IMR-90 (cell line): ENCODE data around the gene TMED10. TPM values are rescaled to one million over a fixed set of nuclear protein-coding genes. Genes with fewer than 3 reads are reported as not detected.

Source experiments
- ATAC-seq: fragments of 200-7000 bp; cut with Tn5 transposase; 2 replicates; pipeline ENCODE4 v1.9.1; 2020; ENCODE audit warnings: low read depth, mild to moderate bottlenecking, moderate library complexity
- BruUV-seq: library from RNA; stranded (reverse); fragments of 400-500 nt; replicated peaks from 2 replicates; lab custom pipeline; 2021; lab: Mats Ljungman, UMichigan
- CTCF ChIA-PET: fragments of 300-600 bp; formaldehyde crosslinking; extraction: SDS; loops from one replicate; lab custom pipeline; 2021; ENCODE audit warnings: antibody characterized with exemption; lab: Yijun Ruan, JAX
- POLR2A ChIA-PET: fragments of 300-600 bp; sonication (Branson Sonifier 250); formaldehyde crosslinking; loops from one replicate; lab custom pipeline; 2022; ENCODE audit warnings: antibody characterized with exemption; ENCODE audit not compliant: unreplicated experiment; lab: Charles Lee
- DNase-seq: peaks from one replicate; pipeline ENCODE4 v3.0.0; 2013
- H2AFZ ChIP-seq: replicated peaks from 2 replicates; pipeline ENCODE3; 2013; ENCODE audit warnings: low read length, mild to moderate bottlenecking; ENCODE audit not compliant: poor library complexity
- H2AK5ac ChIP-seq: 2 replicates; pipeline ENCODE4 v1.6.1; 2013; ENCODE audit warnings: low read depth, low read length, inconsistent platforms
- H2AK9ac ChIP-seq: replicated peaks from 2 replicates; pipeline ENCODE3; 2013; ENCODE audit warnings: mild to moderate bottlenecking, low read depth, low read length, moderate library complexity; ENCODE audit not compliant: poor library complexity
- H2BK120ac ChIP-seq: 2 replicates; pipeline ENCODE4 v1.6.1; 2013; ENCODE audit warnings: low read depth, low read length, inconsistent platforms
- H2BK15ac ChIP-seq: 3 replicates; pipeline ENCODE4 v1.6.1; 2013; ENCODE audit warnings: low read depth, low read length, inconsistent platforms
- H2BK20ac ChIP-seq: 2 replicates; pipeline ENCODE4 v1.6.1; 2013; ENCODE audit warnings: low read depth, mild to moderate bottlenecking, inconsistent platforms, low read length, moderate library complexity
- H2BK5ac ChIP-seq: 2 replicates; pipeline ENCODE4 v1.6.1; 2013; ENCODE audit warnings: mild to moderate bottlenecking, low read depth, low read length, inconsistent platforms; ENCODE audit not compliant: poor library complexity, severe bottlenecking
- H3K14ac ChIP-seq: replicated peaks from 2 replicates; pipeline ENCODE4 v1.6.1; 2013; ENCODE audit warnings: low read depth, low read length, inconsistent platforms
- H3K18ac ChIP-seq: 2 replicates; pipeline ENCODE4 v1.6.1; 2013; ENCODE audit warnings: low read depth, low read length, control low read depth
- H3K23ac ChIP-seq: 2 replicates; pipeline ENCODE4 v1.6.1; 2013; ENCODE audit warnings: low read depth, low read length, inconsistent platforms
- H3K27ac ChIP-seq: 2 replicates; pipeline ENCODE4 v1.5.1; 2013; ENCODE audit warnings: mild to moderate bottlenecking, control low read depth, low read length; ENCODE audit not compliant: insufficient read depth
- H3K27me3 ChIP-seq: 2 replicates; pipeline ENCODE4 v1.6.1; 2013; ENCODE audit warnings: low read length; ENCODE audit not compliant: control insufficient read depth, insufficient read depth
- H3K36me3 ChIP-seq: 2 replicates; pipeline ENCODE4 v1.6.1; 2013; ENCODE audit warnings: low read length, mixed read lengths; ENCODE audit not compliant: control insufficient read depth, insufficient read depth
- H3K4ac ChIP-seq: 2 replicates; pipeline ENCODE4 v1.6.1; 2013; ENCODE audit warnings: low read depth, low read length, inconsistent platforms
- H3K4me1 ChIP-seq: 2 replicates; pipeline ENCODE4 v1.6.1; 2013; ENCODE audit warnings: low read length, mixed read lengths; ENCODE audit not compliant: control insufficient read depth, insufficient read depth
- H3K4me2 ChIP-seq: 2 replicates; pipeline ENCODE4 v1.6.1; 2013; ENCODE audit warnings: low read depth, mild to moderate bottlenecking, control low read depth, low read length, moderate library complexity
- H3K4me3 ChIP-seq: 2 replicates; pipeline ENCODE4 v1.5.1; 2013; ENCODE audit warnings: low read depth, mild to moderate bottlenecking, control low read depth, low read length, moderate library complexity; ENCODE audit not compliant: insufficient read depth
- H3K56ac ChIP-seq: 2 replicates; pipeline ENCODE4 v1.6.1; 2013; ENCODE audit warnings: low read length, inconsistent platforms; ENCODE audit not compliant: insufficient read depth; ENCODE audit errors: extremely low read depth
- H3K79me1 ChIP-seq, 2 experiments: 2 replicates each; pipeline ENCODE4 v1.6.1; 2013; ENCODE audit warnings: low read length in 2 of 2, inconsistent platforms in 1 of 2, low read depth in 1 of 2
- H3K9ac ChIP-seq: 2 replicates; pipeline ENCODE4 v1.6.1; 2013; ENCODE audit warnings: low read depth, low read length, control low read depth
- H3K9me1 ChIP-seq: 2 replicates; pipeline ENCODE4 v1.6.1; 2013; ENCODE audit warnings: low read length, inconsistent platforms; ENCODE audit not compliant: insufficient read depth
- H3K9me3 ChIP-seq: 2 replicates; pipeline ENCODE4 v1.6.1; 2013; ENCODE audit warnings: low read length; ENCODE audit not compliant: control insufficient read depth, insufficient read depth
- H4K20me1 ChIP-seq: 2 replicates; pipeline ENCODE4 v1.6.1; 2013; ENCODE audit warnings: low read length, inconsistent platforms; ENCODE audit not compliant: insufficient read depth
- H4K5ac ChIP-seq: 2 replicates; pipeline ENCODE4 v1.6.1; 2013; ENCODE audit warnings: mild to moderate bottlenecking, low read depth, low read length, control low read depth
- H4K8ac ChIP-seq, 2 experiments: 2 replicates each; pipeline ENCODE4 v1.6.1; 2013; ENCODE audit warnings: low read depth in 2 of 2, low read length in 2 of 2, control low read depth in 1 of 2, inconsistent platforms in 1 of 2
- H4K91ac ChIP-seq: 2 replicates; pipeline ENCODE4 v1.6.1; 2013; ENCODE audit warnings: low read depth, low read length, inconsistent platforms; ENCODE audit not compliant: insufficient read depth
- BHLHE40 ChIP-seq: fragments of 150-350 bp; IDR thresholded peaks from 2 replicates; pipeline ENCODE4 v1.6.1; 2016; ENCODE audit warnings: mild to moderate bottlenecking, low read depth, low read length
- CEBPB ChIP-seq: IDR thresholded peaks from 2 replicates; pipeline ENCODE4 v1.6.1; 2012; ENCODE audit warnings: low read depth, low read length, improper control_type of control experiment
- CHD1 ChIP-seq: IDR thresholded peaks from 2 replicates; pipeline ENCODE4 v1.6.1; 2012; ENCODE audit warnings: low read depth, low read length, improper control_type of control experiment
- CTCF ChIP-seq: conservative IDR thresholded peaks from 2 replicates; pipeline ENCODE4 v1.5.1; 2012; ENCODE audit warnings: mild to moderate bottlenecking, low read depth, low read length, improper control_type of control experiment
- ELK1 ChIP-seq: fragments of 150-350 bp; IDR thresholded peaks from 2 replicates; pipeline ENCODE4 v1.6.1; 2016; ENCODE audit warnings: low read depth, mild to moderate bottlenecking, low read length, moderate library complexity, borderline replicate concordance
- FOS ChIP-seq: fragments of 150-350 bp; IDR thresholded peaks from 2 replicates; pipeline ENCODE4 v1.6.1; 2016; ENCODE audit warnings: low read depth, low read length
- MAFK ChIP-seq: IDR thresholded peaks from 2 replicates; pipeline ENCODE4 v1.6.1; 2012; ENCODE audit warnings: low read depth, low read length, improper control_type of control experiment
- MAZ ChIP-seq: IDR thresholded peaks from 2 replicates; pipeline ENCODE4 v1.6.1; 2012; ENCODE audit warnings: low read depth, mild to moderate bottlenecking, low read length, improper control_type of control experiment, moderate library complexity, borderline replicate concordance
- MXI1 ChIP-seq: IDR thresholded peaks from 2 replicates; pipeline ENCODE4 v1.6.1; 2012; ENCODE audit warnings: low read depth, mild to moderate bottlenecking, low read length, moderate library complexity, borderline replicate concordance
- NFE2L2 ChIP-seq: fragments of 150-350 bp; IDR thresholded peaks from 2 replicates; pipeline ENCODE4 v1.6.1; 2016; ENCODE audit warnings: low read depth, mild to moderate bottlenecking, low read length
- POLR2A ChIP-seq: IDR thresholded peaks from 2 replicates; pipeline ENCODE4 v1.6.1; 2012; ENCODE audit warnings: mild to moderate bottlenecking, low read depth, low read length
- RAD21 ChIP-seq: IDR thresholded peaks from 2 replicates; pipeline ENCODE4 v1.6.1; 2012; ENCODE audit warnings: low read length, improper control_type of control experiment
- RCOR1 ChIP-seq: IDR thresholded peaks from 2 replicates; pipeline ENCODE4 v1.6.1; 2012; ENCODE audit warnings: mild to moderate bottlenecking, low read length, improper control_type of control experiment; ENCODE audit not compliant: insufficient replicate concordance
- RFX5 ChIP-seq: IDR thresholded peaks from 2 replicates; pipeline ENCODE4 v1.8.0; 2012; ENCODE audit warnings: low read depth, mild to moderate bottlenecking, low read length, moderate library complexity
- SMC3 ChIP-seq: fragments of 150-350 bp; IDR thresholded peaks from 2 replicates; pipeline ENCODE4 v1.6.1; 2016; ENCODE audit warnings: low read depth, mild to moderate bottlenecking, antibody characterized with exemption, low read length, moderate library complexity
- WGBS, 2 experiments: methylation state at CpG; one replicate each; pipeline versions ENCODE4 v1.1.5 to v1.1.7; 2013; ENCODE audit warnings: missing lambda C conversion rate in 2 of 2; ENCODE audit not compliant: insufficient read length in 1 of 2; ENCODE audit errors: extremely low coverage in 2 of 2; 5-methylcytosine and 5-hydroxymethylcytosine counted together
- dilution Hi-C: fragments of 300-500 bp; cut with HindIII; formaldehyde crosslinking; loops from one replicate; pipeline ENCODE4 v1.14.3; 2018; ENCODE audit warnings: low sequenced_read_pairs; ENCODE audit not compliant: unreplicated experiment
- in situ Hi-C: fragments of 300-500 bp; cut with MboI; formaldehyde crosslinking; loops from 3 replicates; pipeline ENCODE4 v1.14.3; 2019; ENCODE audit warnings: low sequenced_read_pairs, inconsistent platforms, mixed read lengths
- intact Hi-C: fragments of 100-400 bp; cut with micrococcal nuclease; formaldehyde crosslinking; loops from 2 replicates; pipeline ENCODE4 v1.10.0; 2022
- polyA plus RNA-seq, 3 experiments: library from polyadenylated mRNA; depleted of rRNA; stranded (reverse); fragments of >200 nt; gene quantifications; 2 replicates each; pipeline ENCODE4 v1.2.3, GENCODE V29; 2012; ENCODE audit warnings: low replicate concordance in 1 of 3
- total RNA-seq: library from RNA; depleted of rRNA; stranded (reverse); fragments of >200 nt; gene quantifications from 2 replicates; pipeline ENCODE4 v1.2.3, GENCODE V29; 2012

The TMED10 gene
- total and polyA plus RNA-seq, 2 of the 4 experiments (the other 2 are of a cell fraction) = 254 to 441 TPM

DNA sequence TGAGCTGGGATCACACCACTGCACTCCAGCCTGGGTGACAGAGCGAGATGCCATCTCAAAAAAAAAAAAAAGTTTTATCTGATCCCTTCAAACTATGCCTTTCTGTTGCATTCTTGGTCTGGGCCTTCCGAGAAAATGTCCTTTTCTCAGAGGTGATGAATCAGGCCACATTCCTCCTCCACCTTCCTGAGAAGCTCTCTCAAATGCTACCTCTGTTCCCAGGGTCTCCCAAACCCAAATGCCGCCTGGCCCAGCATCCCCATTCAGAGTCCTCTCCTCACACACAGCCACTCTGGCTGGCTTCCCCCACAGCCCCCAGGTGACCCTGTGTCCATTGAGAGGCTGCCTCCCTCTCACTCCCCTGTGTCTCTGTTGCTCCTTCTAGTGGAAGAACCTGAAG, 19.7 kb upstream of the TMED10 start:
- ATAC-seq (no peak), DNase-seq (no peak)
- Histone ChIP-seq H3K27me3 (no peaks in the 10 kb centered on the region), H2BK15ac (no peak overlapping the region), H3K27ac (no peak overlapping the region), H3K23ac (no peak overlapping the region), H3K4ac (no peak overlapping the region), H3K9ac (no peak overlapping the region), H4K91ac (no peak overlapping the region), H3K79me1 (no peaks in the 10 kb centered on the region), H2AFZ (no peak overlapping the region), H4K5ac (no peak overlapping the region), H3K56ac (no peak overlapping the region), H3K4me2 (no peak overlapping the region), H2BK120ac (no peak overlapping the region), H2AK9ac (no peak overlapping the region), H3K9me1 (no peaks in the 10 kb centered on the region; the same call in 1 of the 2 replicates), H3K18ac (no peak overlapping the region), H3K4me3 (no peak overlapping the region), H3K36me3 (no peaks in the 10 kb centered on the region), H2BK5ac (no peak overlapping the region), H4K8ac (no peak overlapping the region), H2AK5ac (no peak overlapping the region), H3K14ac (no peak overlapping the region), H4K20me1 (no peaks in the 10 kb centered on the region), H2BK20ac (no peak overlapping the region), H3K4me1 (peaks cover 9% of the 10 kb centered on the region), H3K9me3 (no peaks in the 10 kb centered on the region)
- intact Hi-C loops (no loop called here), dilution Hi-C loops (no loop called here), in situ Hi-C loops (no loop called here)
- POLR2A ChIA-PET = no interaction called here
- no TSS peak for BruUV-seq
- CTCF ChIA-PET = no interaction called here
- no peak for TF ChIP-seq ELK1
- TF ChIP-seq CEBPB = no peak
- TF ChIP-seq SMC3 = no peak
- TF ChIP-seq MXI1 = no peak
- no peak for TF ChIP-seq NFE2L2
- TF ChIP-seq MAFK = no peak
- TF ChIP-seq CTCF = no peak
- TF ChIP-seq RAD21 = no peak
- TF ChIP-seq CHD1 = no peak
- no peak for TF ChIP-seq POLR2A
- no peak for TF ChIP-seq MAZ
- TF ChIP-seq RCOR1 = no peak
- TF ChIP-seq BHLHE40 = no peak
- TF ChIP-seq RFX5 = no peak
- TF ChIP-seq FOS = no peak
- WGBS, 2 experiments = 100% methylated on average over 1 of the region's 3 CpGs; no CpG with 5 or more reads in 1 of the 2 experiments
